GM18870 (cell line): ENCODE data around the gene PTPRN2.

Source experiments
- ATAC-seq: cut with Tn5 transposase; IDR thresholded peaks from one replicate; pipeline ENCODE4 v1.9.1; 2021; ENCODE audit warnings: moderate library complexity; ENCODE audit not compliant: unreplicated experiment

PTPRN2 gene

DNA sequence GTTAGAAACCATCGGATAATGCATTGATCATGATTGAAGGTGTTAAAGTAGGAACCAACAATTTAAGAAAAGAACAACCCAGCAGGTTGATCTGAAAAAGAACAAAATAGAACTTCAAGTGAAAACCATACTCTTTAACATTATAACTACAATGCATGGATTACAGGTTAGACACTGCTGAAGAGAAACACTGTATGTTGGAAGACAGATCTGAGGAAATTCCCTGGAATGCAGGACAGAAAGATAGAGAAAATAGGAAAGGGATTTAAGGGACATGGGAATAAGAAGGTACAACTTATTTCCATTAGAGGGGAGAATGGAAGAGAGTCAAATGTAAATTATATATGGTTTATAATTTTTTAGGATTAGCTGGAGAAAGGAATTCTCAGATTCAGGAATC is 947.5 kb downstream of the PTPRN2 start:
- no peak for ATAC-seq

DNA sequence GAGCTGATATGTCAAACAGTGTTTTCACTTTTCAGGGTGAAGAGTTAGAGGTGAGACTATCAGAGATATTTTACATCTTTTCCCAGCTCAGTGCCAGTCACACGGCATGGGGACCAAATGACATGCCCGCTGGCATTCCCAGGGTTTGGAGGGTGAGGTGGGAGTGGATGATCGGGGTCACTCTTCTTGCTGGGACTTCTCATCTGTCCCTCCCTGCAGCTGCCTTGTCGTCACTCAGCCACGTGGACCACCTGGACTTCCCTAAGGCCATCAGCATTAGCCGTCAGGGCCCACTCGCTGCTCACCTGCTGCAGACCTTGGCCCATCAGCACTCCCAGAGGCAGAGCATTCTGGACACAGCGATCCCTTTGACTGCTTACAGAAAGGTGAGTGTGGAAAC is 949.1 kb downstream of the PTPRN2 start:
- ATAC-seq: no peak

DNA sequence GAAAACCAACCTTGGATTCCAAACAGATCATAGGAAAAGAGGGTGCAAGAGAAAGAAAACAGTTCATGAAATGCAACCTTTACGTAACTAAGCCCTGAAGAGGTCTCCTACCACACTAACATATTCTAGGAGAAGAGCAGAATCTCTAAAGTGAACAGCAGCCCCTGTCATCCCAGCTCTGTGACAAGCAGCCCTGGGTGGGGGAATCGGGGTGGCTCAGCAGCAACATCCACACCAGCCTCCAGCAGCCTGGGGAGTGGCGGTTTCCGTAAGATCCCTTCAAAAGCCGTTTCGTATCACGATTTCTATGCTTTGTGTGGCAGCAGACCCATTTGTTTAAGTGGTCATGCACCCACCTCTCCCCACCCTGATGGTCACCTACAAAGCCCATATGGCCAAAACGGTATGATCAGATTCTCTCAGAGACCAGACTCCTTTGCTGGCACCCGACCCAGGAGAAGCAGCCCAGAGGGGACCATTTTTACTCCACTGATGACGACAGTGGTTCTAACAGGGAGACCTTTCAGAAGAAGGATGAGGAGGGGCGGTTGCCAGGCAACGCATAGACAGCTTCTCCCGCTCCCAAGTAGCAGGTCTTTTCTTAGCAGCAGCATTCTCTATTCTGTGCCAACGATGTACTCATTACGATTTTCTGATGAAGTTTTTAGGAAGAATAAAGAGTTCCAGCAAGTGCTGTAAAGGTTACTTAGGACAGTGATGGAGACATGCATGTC is 950.2 kb downstream of the PTPRN2 start:
- ATAC-seq: no peak

DNA sequence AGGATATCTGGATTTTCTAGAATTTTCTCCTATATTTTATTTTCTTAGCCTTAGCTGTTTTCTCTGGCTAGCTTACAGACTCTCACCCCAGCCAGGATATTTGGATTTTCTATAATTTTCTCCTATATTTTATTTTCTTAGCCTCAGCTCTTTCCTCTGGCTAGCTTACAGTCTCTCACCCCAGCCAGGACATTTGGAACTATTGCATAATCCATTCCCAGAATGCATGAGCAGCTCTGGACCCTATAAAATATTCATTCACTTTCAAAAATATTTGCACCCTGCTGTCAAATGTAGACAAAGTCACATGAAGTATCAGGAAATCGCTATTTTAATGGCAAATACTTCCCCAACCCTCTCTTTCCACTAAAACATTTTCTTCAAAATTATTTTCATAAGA is 952.0 kb downstream of the PTPRN2 start:
- ATAC-seq: no peak

DNA sequence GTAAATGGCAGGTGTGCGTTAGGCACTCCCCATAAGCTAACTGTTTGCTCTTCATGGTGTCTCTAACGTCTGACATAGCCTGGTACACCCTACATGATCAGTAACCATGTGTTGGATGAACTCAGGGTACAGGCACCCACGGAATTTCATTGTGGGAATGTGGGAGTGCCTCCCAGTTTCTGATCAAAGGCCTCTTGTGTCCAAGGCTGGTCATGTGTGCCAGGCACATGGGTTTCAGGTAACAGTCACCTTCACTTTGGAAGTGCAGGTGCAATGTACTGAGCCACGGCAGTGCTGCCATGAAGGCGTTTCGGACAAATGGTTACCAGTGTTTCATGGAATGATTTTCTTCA is 952.5 kb downstream of the PTPRN2 start:
- no peak for ATAC-seq

DNA sequence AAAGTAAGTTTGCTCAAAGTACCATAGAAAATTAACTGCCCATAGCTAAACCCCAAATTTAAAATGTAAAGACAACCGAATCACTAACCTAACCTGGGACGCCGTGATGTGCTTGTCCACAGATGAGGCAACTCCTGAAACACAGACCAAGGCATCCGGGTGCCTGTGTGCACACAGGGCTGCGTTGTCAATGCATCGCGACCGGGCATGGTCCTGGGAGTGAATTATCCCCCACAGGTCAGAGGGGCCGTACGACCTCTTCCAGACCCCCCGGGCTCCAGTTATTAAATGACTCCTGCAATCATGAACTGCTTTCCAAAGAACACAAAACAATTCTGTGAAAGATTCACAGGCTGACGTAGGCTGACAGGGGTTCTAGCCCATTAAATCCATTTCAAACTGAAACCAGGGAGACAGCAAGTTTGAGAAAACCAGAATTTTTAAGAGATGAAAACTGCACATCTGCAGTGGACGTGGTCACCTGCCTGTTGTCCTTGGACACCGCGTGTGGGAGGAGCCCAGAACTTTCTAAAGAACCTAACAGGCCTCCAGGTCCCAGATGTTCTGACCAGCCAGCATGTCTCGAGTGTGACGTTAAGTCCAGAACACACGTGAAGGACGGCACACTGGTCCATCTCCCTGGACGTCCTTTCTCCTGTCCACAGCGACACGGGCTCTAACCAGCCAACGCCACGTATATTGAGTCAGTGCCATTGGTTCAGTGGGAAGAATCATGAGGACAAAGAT is 953.0 kb downstream of the PTPRN2 start:
- no peak for ATAC-seq

DNA sequence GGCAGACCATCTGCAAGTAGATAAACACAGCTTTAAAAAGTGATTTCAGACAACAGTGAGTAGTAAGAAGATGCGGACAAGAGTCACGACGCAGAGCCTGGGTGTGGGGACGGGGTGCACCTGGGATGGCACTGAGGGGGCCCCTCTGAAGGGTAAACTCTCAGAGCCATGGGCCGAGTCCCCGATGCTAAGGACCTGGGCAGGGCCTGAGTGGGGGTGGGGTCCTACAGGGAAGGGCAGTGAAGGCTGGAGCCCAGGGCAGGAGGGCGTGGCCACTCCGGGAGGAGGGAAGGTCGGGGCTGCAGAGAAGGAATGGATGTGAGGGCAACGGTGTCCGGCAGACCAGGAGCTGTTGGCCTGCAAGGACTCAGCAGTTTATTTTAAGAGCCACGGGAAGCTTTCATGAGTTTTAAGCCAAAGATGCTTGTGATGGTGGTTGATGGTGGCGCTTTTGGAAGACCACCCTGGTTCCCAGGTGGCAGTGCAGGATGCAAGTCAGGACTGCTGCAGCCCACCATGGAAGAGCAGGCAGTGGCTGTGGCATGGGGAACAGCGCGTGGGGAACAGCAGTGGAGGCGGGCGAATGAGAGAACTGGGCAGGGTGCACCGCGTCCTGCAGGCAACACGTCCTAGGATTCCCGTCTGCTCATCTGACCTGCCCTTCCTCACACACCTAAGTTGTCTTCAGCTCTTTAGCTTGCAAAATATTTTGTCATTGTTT is 954.0 kb downstream of the PTPRN2 start:
- ATAC-seq: no peak

DNA sequence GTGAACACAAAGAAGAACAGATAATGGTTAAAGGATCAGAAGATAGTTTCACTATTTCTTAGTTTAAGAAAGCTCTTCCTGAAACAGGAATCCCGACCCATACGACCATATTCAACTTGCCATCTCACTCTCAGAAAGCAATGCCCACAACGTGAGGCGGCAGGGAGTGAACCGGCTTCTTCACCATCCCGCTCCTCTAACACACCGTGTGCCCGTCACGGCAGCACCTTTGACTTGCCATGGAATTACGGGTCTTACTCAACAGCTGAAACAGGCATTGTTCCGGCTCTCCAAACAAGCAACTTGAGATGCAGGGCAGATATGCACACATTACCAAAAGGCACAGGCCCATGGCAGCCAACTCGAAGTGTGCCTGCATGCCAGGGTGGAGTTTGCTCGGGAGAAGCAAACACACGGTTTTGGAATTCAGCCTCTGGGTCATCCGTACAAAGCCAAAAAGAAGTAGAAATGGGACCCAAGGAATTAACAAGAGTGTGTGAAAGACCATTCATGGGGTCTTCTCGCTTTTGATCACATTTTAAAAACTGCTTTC is 957.2 kb downstream of the PTPRN2 start:
- no peak for ATAC-seq

DNA sequence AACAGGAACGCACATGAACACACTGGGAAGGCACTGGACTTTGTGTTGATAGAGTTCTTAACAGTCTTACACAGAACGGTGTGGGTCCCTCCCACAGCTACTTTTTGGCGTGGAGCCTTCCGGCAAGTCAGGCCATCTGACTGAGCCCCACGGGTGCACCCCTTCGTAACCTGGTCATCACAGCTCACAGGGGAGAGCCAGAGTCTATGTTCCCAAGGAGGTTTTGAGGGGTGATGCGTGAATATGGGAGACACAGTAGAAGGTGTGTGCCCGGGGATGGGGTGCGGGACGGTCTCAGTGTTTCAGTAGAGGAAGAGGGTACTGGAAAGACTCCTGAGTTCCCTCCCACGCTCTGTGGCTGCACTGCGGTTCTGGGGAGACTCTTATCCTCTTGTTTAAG is 959.2 kb downstream of the PTPRN2 start:
- no peak for ATAC-seq

DNA sequence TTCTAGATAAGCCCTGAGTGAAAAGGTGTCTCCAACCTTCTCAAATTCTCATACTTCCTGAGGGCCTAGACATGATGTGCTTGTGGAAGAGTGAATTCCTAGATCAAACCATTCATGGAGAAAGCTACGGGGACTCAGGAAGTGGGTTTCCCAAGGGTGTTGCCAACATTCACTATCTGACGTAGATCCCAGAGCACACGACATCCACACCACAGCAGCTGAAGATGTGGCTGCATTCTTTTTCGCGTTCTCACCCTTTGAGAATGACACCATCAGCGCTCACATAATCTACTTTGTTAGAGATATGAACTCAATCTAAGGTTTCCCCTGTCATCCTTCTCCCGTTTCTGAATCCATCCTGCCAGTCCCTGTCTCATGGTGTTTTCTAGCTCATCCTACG is 960.0 kb downstream of the PTPRN2 start:
- ATAC-seq: no peak

DNA sequence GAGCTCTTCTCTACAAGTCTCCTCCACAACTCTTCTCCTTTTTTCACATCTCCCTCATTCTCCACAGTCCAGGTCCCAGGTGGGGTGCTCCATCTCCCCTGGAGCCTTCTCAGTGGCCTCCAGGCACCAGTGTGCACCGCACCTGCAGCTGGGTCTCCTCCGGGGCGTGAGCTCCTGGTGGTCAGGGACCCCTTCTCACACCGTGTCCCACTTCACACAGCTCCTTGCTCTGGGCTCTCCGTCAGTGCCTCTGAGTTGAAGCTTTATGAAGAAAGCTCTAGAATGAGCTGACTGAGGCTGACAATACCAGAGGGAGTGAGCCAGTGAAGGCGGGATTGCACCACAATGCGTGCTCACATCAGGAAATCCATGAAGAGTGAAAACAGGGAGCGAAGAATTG is 960.6 kb downstream of the PTPRN2 start:
- no peak for ATAC-seq

DNA sequence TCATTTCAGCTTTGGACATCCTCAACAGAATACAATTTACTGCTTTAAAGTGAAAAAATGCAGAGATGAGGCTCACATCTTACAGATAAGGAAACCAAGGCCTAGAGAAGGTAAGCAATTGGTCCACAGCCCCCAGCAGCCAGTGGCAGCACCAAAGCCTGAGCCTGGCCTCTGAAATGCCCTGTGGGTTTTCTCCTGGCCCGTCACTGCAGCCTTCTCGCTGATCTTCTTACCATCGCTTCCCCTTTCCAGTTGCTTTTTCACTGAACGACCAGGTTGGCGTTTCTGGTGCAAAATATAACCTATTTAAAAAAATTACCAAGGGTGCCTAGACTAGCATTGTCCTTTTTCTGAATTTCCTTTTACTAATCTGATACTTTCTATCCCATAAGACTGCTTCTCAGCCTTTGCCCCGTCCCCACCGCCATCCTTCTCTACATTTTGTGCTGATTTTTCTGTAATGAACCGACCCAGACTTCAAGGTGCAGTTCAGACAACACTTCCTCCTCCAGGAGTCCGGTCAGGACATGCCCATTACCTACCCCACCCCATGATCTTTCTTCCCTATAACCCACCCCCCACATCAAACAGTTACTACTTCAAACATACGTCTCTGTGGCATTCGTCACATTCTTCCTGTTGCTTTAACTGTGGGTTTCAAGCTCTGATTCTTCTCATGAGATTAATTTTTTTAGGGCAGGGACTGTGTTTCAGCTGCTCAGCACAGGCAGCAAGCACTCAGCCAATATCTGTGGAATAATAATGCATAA is 961.5 kb downstream of the PTPRN2 start:
- ATAC-seq: no peak

DNA sequence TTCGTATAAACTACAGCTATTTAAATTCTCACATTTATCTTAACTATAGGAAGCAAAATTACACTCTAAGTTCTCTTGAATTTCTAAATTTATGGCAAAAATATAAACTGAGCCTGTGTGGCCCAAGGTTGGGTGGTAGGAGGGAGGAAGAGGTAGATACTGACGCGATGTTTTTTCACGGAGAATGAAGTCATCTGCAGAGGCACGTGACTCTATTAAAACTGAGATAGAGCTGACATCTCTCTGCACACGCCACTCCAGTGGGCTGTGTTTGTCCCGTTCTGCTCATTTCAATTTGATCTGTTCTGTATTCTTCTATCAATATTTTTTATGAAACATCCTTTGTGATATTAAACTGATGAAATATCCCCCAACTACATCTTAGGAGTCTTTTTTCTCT is 964.1 kb downstream of the PTPRN2 start:
- ATAC-seq: no peak

DNA sequence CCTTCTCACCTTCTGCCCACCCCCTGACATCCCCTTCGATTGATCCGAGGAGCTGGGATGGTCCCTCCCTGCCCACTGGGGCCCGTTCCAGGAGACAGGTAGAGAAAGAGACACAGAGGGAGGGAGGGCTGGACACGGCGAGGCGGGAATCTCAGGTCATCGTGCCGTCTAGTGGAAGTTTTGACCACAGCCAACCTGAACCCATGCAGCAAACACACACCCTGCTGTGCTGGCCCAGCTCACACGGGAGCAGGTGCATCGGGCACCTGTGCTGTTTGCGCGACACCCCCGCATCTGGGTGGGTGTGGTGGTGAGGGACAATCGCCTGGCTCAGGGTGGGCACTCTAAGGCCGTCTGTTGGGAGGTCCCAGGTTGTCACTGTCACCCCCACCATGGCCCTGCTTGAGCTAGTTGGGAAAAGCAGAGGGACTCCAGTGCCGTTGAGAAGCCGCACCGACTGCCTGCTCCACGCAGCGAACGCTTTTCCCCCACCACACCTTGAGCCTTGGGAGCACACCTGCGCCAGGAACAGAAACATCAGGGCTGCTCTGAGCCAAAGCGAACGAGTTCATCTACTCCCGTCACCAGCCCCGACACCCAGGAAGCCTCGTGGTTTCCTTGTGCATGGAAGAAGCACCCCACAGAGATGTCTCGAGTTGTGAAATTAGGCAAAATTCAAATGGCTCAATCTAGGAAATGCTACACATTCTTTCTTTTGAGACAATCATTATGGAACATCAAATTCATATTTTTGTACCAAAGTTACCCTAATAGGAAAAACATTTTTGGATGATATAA is 965.0 kb downstream of the PTPRN2 start:
- ATAC-seq: no peak

DNA sequence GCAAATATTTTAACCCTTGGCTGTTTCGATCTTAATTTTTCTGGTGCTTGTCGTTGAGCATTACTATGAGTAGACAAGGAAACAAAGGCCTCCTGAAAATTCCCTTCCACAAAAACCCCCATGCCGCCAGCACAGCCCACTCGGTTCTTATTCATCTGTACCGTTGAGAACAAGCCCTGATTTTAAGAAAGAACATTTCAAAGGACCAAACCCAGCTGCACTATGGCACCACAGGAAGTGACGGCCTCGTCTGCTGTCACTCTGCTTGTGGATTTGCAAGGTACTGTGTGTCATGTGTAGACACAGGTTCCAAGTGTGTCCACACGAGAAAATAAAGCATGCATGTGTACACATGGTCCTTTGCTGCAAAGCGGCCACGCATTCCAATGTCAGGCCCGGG is 965.6 kb downstream of the PTPRN2 start:
- ATAC-seq: no peak

DNA sequence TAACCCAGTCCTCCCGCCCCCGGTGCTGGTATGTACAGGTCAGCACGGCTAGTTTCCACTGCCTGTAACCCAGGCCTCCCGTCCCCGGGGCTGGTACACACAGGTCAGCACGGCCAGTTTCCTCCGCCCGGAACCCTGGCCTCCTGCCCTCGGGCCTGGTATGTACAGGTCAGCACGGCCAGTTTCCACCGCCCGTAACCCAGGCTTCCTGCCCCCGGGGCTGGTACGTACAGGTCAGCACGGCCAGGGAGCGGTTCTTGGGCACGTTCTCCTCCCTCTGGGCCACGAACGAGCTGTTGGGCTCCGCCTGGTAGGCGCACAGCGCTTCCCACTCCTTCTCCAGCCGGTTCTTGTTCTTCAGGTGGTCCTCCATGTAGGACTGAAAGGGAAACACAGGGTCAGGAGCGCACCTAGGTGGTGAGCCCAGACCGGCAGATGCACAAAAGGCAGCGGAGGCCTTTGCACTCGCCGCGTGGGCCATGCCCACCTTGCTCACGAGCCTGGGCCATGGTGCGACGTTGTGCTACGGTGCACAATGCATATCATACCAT is 966.4 kb downstream of the PTPRN2 start:
- no peak for ATAC-seq

DNA sequence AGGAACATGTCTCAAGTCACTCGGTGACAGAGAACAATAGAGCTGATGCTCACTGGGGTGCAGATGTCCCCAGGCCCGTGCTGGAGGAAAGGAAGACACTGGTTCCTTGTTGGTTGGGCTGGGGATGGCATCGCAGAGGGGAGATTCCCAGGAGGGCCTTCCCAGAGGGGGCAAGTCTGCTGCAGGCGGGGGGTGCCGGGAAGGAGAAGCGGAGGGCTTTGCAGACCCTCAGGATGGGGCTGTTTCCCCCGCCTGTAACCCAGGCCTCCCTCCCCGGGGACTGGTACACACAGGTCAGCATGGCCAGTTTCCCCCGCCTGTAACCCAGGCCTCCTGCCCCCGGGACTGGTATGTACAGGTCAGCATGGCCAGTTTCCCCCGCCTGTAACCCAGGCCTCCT is 967.0 kb downstream of the PTPRN2 start:
- no peak for ATAC-seq

DNA sequence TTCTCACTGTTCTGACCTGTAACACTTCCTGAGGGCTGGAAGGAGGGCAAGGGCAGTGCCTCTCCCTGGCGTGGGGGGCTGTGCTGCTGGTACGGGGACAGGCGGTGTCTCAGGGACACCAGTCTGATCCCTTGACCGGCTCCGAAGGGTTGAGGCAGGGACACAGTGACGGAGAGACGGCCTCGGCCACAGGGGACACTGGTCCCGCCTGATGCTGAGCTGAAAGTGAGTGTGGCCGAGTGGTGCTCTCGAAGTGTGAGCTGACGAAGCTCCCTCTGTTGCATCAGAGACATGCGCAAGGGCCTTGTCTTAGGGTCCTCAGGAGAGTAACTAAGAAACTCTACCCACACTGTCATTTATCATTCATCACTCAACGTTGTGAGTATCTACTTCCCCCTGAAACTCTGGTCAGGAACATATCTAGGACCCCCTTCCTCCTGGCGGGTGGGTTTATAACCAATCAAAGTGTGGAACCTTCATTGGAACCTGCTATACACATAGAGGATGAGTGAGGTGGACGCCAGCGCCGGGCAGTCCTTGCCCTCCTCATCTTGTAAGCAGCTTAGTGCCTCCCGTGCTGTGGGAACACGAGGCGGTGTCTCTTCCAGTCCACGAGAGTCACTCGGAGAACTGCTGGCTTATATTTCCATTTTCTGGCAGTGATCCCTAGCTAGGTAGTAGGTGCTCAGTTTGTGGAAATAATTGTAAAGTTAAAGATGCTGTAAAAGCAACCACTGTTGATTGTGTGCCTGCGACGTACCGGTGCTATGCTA is 967.7 kb downstream of the PTPRN2 start:
- ATAC-seq: no peak
